Karpas-422 (cell line): Measurements from ENCODE around the gene KRT76. TPM values are rescaled to one million over a fixed set of nuclear protein-coding genes. Genes with fewer than 3 reads are reported as not detected.

Experiments
- DNase-seq: peaks from one replicate; pipeline ENCODE4 v3.0.0-alpha.2; 2015
- H2AFZ ChIP-seq: fragments of 200-600 bp; sonication (generic); 2 replicates; pipeline ENCODE4 v1.6.1; 2014; ENCODE audit warnings: antibody characterized with exemption, low read length, mixed read lengths
- H3K27ac ChIP-seq: fragments of 200-600 bp; sonication (generic); 2 replicates; pipeline ENCODE4 v1.5.1; 2014; ENCODE audit warnings: mild to moderate bottlenecking, low read length, moderate library complexity
- H3K27me3 ChIP-seq: fragments of 200-600 bp; sonication (generic); 2 replicates; pipeline ENCODE4 v1.6.1; 2014; ENCODE audit warnings: low read length, mixed read lengths
- H3K36me3 ChIP-seq: fragments of 200-600 bp; sonication (generic); 2 replicates; pipeline ENCODE4 v1.6.1; 2014; ENCODE audit warnings: low read length, mixed read lengths; ENCODE audit not compliant: insufficient read depth
- H3K4me1 ChIP-seq: fragments of 200-600 bp; sonication (generic); 2 replicates; pipeline ENCODE4 v1.6.1; 2014; ENCODE audit warnings: mild to moderate bottlenecking, low read length, mixed read lengths
- H3K4me2 ChIP-seq: fragments of 200-600 bp; sonication (generic); 2 replicates; pipeline ENCODE4 v1.6.1; 2014; ENCODE audit warnings: low read length, low read depth, mild to moderate bottlenecking; ENCODE audit not compliant: poor library complexity, severe bottlenecking
- H3K4me3 ChIP-seq: fragments of 200-600 bp; sonication (generic); 2 replicates; pipeline ENCODE4 v1.5.1; 2014; ENCODE audit warnings: mild to moderate bottlenecking, antibody characterized with exemption, low read length, mixed read lengths
- H3K79me2 ChIP-seq: fragments of 200-600 bp; sonication (generic); 2 replicates; pipeline ENCODE4 v1.6.1; 2014; ENCODE audit warnings: mild to moderate bottlenecking, low read length, mixed read lengths
- H3K9ac ChIP-seq: fragments of 200-600 bp; sonication (generic); 2 replicates; pipeline ENCODE4 v1.6.0; 2014; ENCODE audit warnings: low read length
- H3K9me2 ChIP-seq: fragments of 200-600 bp; sonication (generic), shearing (Covaris generic); replicated peaks from 2 replicates; pipeline ENCODE4 v1.6.0; 2014; ENCODE audit warnings: mild to moderate bottlenecking, low read length, moderate library complexity; ENCODE audit not compliant: insufficient read depth
- H3K9me3 ChIP-seq: fragments of 300-700, 200-600 bp; sonication (generic); 2 replicates; pipeline ENCODE4 v1.6.1; 2014; ENCODE audit warnings: low read length, mixed read lengths
- H4K20me1 ChIP-seq: fragments of 200-600 bp; sonication (generic); 2 replicates; pipeline ENCODE4 v1.6.1; 2014; ENCODE audit warnings: mild to moderate bottlenecking, antibody characterized with exemption, low read length, low read depth; ENCODE audit not compliant: insufficient read depth
- total RNA-seq: library from RNA; depleted of rRNA; stranded (reverse); fragments of >200 nt; shearing (Covaris generic); gene quantifications from 2 replicates; pipeline ENCODE4 v1.2.3, GENCODE V29; 2014; ENCODE audit warnings: low replicate concordance

Gene KRT76
- total RNA-seq, 1 experiment from 2014 or later: not detected

DNA sequence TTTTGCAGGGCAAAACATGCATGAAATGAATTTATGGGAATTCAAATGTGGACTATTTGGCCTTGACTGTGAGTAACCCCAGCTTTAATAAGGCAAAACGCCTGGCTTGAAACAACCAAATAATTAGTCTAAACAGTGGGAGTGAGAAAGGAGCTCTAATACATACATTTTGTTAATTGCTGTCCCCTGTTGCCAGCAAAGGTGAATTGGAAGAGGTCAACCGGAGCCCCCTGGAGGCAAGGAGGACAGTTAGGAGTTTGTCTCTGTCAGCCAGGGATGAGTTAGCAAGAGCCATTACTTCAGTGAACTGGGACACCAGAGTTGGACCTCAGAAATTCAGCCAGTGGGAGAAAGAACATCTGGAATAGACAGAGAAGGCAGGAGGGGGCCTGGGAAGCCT lies 17.4 kb downstream of the KRT76 start:
- no peak overlapping the region for H3K4me3 ChIP-seq
- peak; percentile 56 for DNase-seq
- H3K27ac ChIP-seq: no peak overlapping the region
- H3K9me2 ChIP-seq: no peaks in the 10 kb centered on the region
- H4K20me1 ChIP-seq: no peaks in the 10 kb centered on the region
- 0 out of 2 replicates have a peak, but pooled peaks cover 6% of the 10 kb centered on the region for H3K27me3 ChIP-seq
- H3K79me2 ChIP-seq: no peaks in the 10 kb centered on the region
- H3K9me3 ChIP-seq: peaks cover 8% of the 10 kb centered on the region; the same call in 1 of the 2 replicates
- no peak overlapping the region for H3K9ac ChIP-seq
- H3K4me2 ChIP-seq: no peak overlapping the region
- no peaks in the 10 kb centered on the region for H3K4me1 ChIP-seq
- H2AFZ ChIP-seq: no peak overlapping the region
- no peaks in the 10 kb centered on the region for H3K36me3 ChIP-seq

DNA sequence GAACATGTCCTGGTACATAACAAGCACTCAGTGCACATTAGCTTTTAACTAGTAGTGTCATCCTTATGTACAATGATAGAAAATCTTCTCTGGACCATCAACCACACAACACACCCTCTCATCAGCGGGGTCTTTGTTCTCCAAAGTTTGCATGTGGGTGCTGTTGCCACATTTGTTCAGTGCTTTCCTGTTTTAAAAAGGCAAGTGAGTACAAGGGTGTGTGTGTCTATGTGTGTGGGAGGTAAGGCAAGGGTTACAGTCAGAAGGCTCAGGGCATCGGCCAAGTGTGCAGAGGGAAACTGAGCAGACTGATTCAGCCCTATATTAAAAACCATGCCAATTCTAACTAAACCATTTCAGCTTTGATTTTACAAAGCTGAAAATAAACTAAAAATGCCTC lies 17.9 kb downstream of the KRT76 start:
- Histone ChIP-seq H3K4me2 (no peak overlapping the region), H3K4me3 (no peak overlapping the region), H3K9me3 (peaks cover 8% of the 10 kb centered on the region; the same call in 1 of the 2 replicates), H2AFZ (no peak overlapping the region), H3K27me3 (0 out of 2 replicates have a peak, but pooled peaks cover 5% of the 10 kb centered on the region), H3K27ac (no peak overlapping the region), H3K4me1 (no peaks in the 10 kb centered on the region), H4K20me1 (no peaks in the 10 kb centered on the region), H3K79me2 (no peaks in the 10 kb centered on the region), H3K9me2 (no peaks in the 10 kb centered on the region), H3K9ac (no peak overlapping the region), H3K36me3 (no peaks in the 10 kb centered on the region)
- no peak for DNase-seq

DNA sequence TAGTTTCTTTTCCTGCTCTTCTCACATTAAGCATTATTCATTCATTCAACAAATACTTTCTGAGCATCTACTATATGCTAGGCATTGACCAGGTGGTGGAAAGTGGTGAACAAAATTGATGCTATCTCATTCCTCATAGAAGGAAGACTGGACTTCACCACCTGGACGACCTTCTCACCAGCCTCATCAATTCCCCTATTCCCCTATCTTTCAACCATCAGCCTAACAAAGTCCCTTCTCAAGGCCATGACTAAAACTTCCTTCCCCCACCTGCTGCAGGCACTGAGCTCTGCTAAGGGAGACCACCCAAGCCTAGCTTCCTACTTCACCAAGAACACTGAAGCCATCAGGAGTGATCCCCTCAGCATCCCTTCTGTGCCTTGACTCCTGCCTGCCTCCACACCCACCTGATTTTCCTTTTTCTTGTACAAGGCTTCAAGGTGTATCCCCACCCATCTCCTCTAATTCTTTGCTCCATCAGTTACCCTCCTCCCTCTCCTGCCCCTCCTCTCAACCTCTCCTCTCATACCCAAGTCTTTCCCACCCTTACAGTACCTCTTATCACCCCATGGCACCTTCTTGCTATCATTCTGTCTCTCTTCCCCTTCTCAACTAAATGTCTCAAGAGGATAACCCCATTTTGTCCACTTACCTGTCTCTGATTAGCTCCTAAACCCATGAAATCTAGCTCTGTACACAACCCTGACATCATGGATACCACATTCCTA lies 19.5 kb downstream of the KRT76 start:
- Histone ChIP-seq H3K4me1 (no peaks in the 10 kb centered on the region), H3K4me2 (no peak overlapping the region), H3K27ac (no peak overlapping the region), H4K20me1 (no peaks in the 10 kb centered on the region), H3K9ac (no peak overlapping the region), H3K9me3 (peaks cover 8% of the 10 kb centered on the region; the same call in 1 of the 2 replicates), H3K4me3 (no peak overlapping the region), H3K27me3 (0 out of 2 replicates have a peak, but pooled peaks cover under 1% of the 10 kb centered on the region), H3K36me3 (no peaks in the 10 kb centered on the region), H3K79me2 (no peaks in the 10 kb centered on the region), H3K9me2 (no peaks in the 10 kb centered on the region), H2AFZ (no peak overlapping the region)
- DNase-seq: no peak

DNA sequence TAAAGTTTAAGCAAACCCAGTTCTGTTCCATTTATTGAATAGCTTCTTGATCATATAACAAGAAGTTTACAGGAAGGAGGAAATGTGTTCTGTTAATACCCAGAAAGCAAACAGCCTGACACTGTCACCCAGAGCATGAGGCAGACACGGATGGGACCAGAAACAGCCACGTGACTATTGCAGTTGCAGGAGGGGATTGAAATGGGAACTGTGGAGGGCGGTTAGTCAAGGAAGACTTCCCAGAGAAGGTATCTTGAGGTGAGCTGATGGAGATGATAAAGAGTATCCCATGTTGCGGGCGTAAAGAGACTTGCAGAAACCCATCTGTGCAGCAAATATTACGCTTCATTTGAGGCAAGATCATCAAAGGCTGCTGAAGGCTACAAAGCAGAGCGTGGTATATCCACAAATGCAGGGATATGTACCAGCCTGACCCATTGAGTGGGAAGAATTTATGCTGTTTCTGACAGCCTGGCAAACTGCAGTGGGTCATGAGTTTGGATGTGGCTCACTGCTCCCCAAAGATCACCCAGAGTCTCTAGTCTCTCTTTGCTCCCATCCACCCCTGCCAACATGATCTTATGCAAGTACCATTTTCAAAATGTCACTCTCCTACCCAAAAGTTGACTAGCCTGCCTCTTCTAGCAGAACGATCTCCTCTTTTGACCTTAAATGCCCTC lies 20.7 kb downstream of the KRT76 start:
- Histone ChIP-seq H3K4me1 (no peaks in the 10 kb centered on the region), H3K9ac (no peak overlapping the region), H3K9me2 (no peaks in the 10 kb centered on the region), H3K36me3 (no peaks in the 10 kb centered on the region), H3K27ac (no peak overlapping the region), H3K4me2 (no peak overlapping the region), H4K20me1 (no peaks in the 10 kb centered on the region), H2AFZ (no peak overlapping the region), H3K9me3 (peaks cover 5% of the 10 kb centered on the region; the same call in 1 of the 2 replicates), H3K79me2 (no peaks in the 10 kb centered on the region), H3K27me3 (no peaks in the 10 kb centered on the region), H3K4me3 (no peak overlapping the region)
- no peak for DNase-seq

DNA sequence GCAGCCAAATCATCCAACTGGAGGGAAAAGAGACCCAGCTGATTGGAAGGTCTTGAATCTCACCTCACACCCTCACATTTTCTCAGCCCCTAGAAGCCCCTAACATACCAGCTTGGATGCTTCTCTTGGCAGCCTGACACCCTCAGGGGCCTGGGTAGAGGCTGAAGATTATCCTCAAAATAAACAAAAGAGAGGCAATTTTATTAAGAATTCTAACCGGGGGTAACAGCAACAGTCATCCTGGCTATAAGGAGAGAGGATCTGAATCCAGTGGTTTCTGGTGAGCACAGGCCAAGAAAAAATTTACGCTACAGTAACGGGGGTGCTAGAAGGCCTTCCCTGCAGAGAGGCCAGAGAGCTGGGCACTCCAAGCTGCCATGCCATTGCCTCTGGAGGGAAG lies 21.6 kb downstream of the KRT76 start:
- Histone ChIP-seq H3K27ac (no peak overlapping the region), H2AFZ (no peak overlapping the region), H3K27me3 (no peaks in the 10 kb centered on the region), H3K9me3 (peaks cover 2% of the 10 kb centered on the region; the same call in 1 of the 2 replicates), H3K9me2 (no peaks in the 10 kb centered on the region), H3K9ac (no peak overlapping the region), H3K79me2 (no peaks in the 10 kb centered on the region), H3K36me3 (no peaks in the 10 kb centered on the region), H4K20me1 (no peaks in the 10 kb centered on the region), H3K4me3 (no peak overlapping the region), H3K4me2 (no peak overlapping the region), H3K4me1 (no peaks in the 10 kb centered on the region)
- no peak for DNase-seq

DNA sequence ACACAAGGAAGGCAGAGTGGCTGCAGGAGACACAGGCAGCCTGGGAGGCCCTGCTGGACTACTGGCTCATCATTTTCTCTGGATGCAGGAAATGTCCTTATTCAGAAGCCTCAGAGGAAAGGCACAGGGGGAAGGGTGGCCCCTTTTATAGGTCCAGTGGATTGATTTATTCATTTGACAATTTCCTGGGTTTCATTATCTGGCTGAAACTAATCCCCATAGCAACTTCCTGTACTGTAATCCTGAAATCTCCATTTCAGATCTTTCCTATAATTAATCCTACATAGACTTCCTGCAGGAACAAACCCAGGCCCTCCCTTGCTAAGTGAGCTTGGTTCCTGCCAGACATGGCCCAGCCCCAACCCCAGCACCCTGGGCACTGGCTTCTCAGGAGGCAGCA lies 23.0 kb downstream of the KRT76 start:
- Histone ChIP-seq H3K36me3 (no peaks in the 10 kb centered on the region), H3K27me3 (no peaks in the 10 kb centered on the region), H3K27ac (no peak overlapping the region), H3K9me2 (no peaks in the 10 kb centered on the region), H3K4me1 (no peaks in the 10 kb centered on the region), H3K4me3 (no peak overlapping the region), H3K4me2 (no peak overlapping the region), H3K9ac (no peak overlapping the region), H3K9me3 (no peaks in the 10 kb centered on the region), H2AFZ (no peak overlapping the region), H4K20me1 (no peaks in the 10 kb centered on the region), H3K79me2 (no peaks in the 10 kb centered on the region)
- no peak for DNase-seq

DNA sequence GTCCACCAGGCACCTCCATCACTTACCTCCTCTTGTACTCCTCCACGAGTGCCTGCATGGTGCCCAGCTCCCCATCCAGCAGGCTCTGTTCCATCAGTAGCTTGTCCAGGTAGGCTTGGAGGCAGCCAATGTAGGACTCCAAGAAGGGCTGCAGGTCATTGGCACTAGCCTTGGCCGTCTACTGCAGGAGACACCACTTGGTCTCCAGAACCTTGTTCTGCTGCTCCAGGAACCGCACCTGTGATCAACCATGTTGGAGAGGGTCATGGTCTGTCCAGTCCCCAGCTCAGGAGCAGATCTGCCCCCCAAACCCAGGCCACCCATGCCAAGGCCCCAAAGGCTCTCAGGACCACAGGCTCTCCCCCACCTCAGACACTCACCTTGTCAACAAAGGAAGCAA lies 23.9 kb downstream of the KRT76 start:
- no peak overlapping the region for H3K27ac ChIP-seq
- H4K20me1 ChIP-seq: no peaks in the 10 kb centered on the region
- no peaks in the 10 kb centered on the region for H3K36me3 ChIP-seq
- H3K27me3 ChIP-seq: no peaks in the 10 kb centered on the region; the same call in 1 of the 2 replicates
- H3K79me2 ChIP-seq: no peaks in the 10 kb centered on the region
- no peaks in the 10 kb centered on the region for H3K9me3 ChIP-seq
- no peak for DNase-seq
- no peak overlapping the region for H2AFZ ChIP-seq
- H3K4me3 ChIP-seq: no peak overlapping the region
- no peaks in the 10 kb centered on the region for H3K9me2 ChIP-seq
- no peak overlapping the region for H3K9ac ChIP-seq
- H3K4me2 ChIP-seq: no peak overlapping the region
- no peaks in the 10 kb centered on the region for H3K4me1 ChIP-seq

DNA sequence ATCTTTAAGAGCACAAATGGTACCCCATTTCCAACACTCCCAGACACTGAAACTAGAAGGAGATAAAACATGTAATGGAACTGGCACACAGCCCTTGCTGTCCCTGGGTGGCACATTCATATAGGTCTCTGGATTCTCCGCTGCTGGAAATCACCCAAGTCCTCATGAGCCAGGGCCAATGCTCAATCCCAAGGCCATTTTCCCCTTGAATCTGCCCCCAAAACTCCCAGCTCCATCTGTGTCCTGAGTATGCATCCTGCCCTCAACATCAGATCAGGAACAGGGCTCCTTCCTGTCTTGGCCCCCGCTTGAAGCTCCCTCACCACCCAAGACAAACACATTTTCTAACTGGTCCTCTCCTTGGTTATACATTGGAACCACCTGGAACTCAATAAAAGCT lies 24.6 kb downstream of the KRT76 start:
- Histone ChIP-seq H3K27ac (no peak overlapping the region), H2AFZ (no peak overlapping the region), H3K27me3 (no peaks in the 10 kb centered on the region; the same call in 1 of the 2 replicates), H4K20me1 (no peaks in the 10 kb centered on the region), H3K4me3 (no peak overlapping the region), H3K9me3 (no peaks in the 10 kb centered on the region), H3K36me3 (no peaks in the 10 kb centered on the region), H3K9me2 (no peaks in the 10 kb centered on the region), H3K4me1 (no peaks in the 10 kb centered on the region), H3K79me2 (no peaks in the 10 kb centered on the region), H3K4me2 (no peak overlapping the region), H3K9ac (no peak overlapping the region)
- DNase-seq: no peak
